GM12891 (cell line): ENCODE data around the gene CBARP.

Experiments
- PAX5 ChIP-seq: IDR thresholded peaks from 2 replicates; pipeline ENCODE4 v1.6.1; 2011; ENCODE audit warnings: low read length, moderate library complexity, mild to moderate bottlenecking; ENCODE audit not compliant: insufficient read depth, severe bottlenecking
- POLR2A ChIP-seq: IDR thresholded peaks from 2 replicates; pipeline ENCODE4 v1.6.1; 2011; ENCODE audit warnings: low read depth, low read length, control low read depth
- POLR2AphosphoS5 ChIP-seq: IDR thresholded peaks from 2 replicates; pipeline ENCODE4 v1.6.1; 2011; ENCODE audit warnings: low read depth, low read length, control low read depth
- POU2F2 ChIP-seq: IDR thresholded peaks from 2 replicates; pipeline ENCODE4 v1.6.1; 2011; ENCODE audit warnings: low read depth, mild to moderate bottlenecking, control low read depth, low read length, moderate library complexity
- SPI1 ChIP-seq: IDR thresholded peaks from 2 replicates; pipeline ENCODE4 v1.6.1; 2011; ENCODE audit warnings: low read depth, low read length, control low read depth
- TAF1 ChIP-seq: IDR thresholded peaks from 2 replicates; pipeline ENCODE4 v1.6.1; 2011; ENCODE audit warnings: low read depth, low read length, control low read depth

GRCh38 chr19:1221904-1222255 lies 15.9 kb downstream of the CBARP start:
- TF ChIP-seq POLR2A (no peak), POLR2AphosphoS5 (no peak), TAF1 (no peak), SPI1 (no peak), POU2F2 (no peak), PAX5 (no peak)
